ENCODE data around the gene NOSIP.

DNA sequence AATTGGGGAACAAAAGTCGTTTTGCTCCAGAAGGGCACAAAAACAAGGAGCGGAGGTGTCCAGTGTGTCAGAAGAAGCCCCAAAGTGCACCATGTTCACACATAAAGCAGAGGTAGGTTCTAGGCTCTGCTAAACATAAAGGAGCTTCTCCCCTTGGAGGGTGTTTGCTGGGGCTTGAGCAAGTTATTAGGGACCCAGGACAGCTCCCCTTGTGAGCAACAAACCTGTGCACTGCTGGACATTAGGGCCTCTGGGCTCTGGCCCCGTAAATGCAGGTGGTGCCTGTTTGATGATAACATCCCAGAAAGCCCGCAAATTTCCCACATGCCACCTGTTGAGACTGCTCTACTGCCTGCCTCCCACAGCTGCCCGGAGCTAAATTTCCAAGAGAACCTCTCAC is 41.7 kb downstream of the NOSIP start:
- no peak for TF ChIP-seq CTCF (conservative IDR thresholded peaks at IDR 0.05; ENCODE audit: low read depth, low read length)
- TF ChIP-seq, protein P1, sequence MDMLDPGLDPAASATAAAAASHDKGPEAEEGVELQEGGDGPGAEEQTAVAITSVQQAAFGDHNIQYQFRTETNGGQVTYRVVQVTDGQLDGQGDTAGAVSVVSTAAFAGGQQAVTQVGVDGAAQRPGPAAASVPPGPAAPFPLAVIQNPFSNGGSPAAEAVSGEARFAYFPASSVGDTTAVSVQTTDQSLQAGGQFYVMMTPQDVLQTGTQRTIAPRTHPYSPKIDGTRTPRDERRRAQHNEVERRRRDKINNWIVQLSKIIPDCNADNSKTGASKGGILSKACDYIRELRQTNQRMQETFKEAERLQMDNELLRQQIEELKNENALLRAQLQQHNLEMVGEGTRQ (IDR thresholded peaks at IDR 0.05; ENCODE audit: low read depth, low read length) = no peak
- TF ChIP-seq POLR2A (IDR thresholded peaks at IDR 0.05; ENCODE audit: low read depth, low read length) = no peak
- no peak for TF ChIP-seq ELK1 (IDR thresholded peaks at IDR 0.05; ENCODE audit: borderline replicate concordance, low read depth, low read length)
- TF ChIP-seq RAD21 (IDR thresholded peaks at IDR 0.05; ENCODE audit: low read length) = no peak
- no peak for TF ChIP-seq RFX5 (IDR thresholded peaks at IDR 0.05; ENCODE audit: low read depth, low read length)
- no peak for TF ChIP-seq FOS (IDR thresholded peaks at IDR 0.05; ENCODE audit: low read depth, low read length)
- no peak for TF ChIP-seq BHLHE40 (IDR thresholded peaks at IDR 0.05; ENCODE audit: low read depth, low read length)
- TF ChIP-seq MAZ (IDR thresholded peaks at IDR 0.05; ENCODE audit: borderline replicate concordance, low read depth, low read length) = no peak
- TF ChIP-seq SMC3 (IDR thresholded peaks at IDR 0.05; ENCODE audit: low read depth, low read length) = no peak
- no peak for TF ChIP-seq RCOR1 (IDR thresholded peaks at IDR 0.05; ENCODE audit: insufficient replicate concordance, low read length)
- no peak for TF ChIP-seq CEBPB (IDR thresholded peaks at IDR 0.05; ENCODE audit: low read depth, low read length)
- TF ChIP-seq MXI1 (IDR thresholded peaks at IDR 0.05; ENCODE audit: borderline replicate concordance, low read depth, low read length) = no peak
- no peak for TF ChIP-seq CHD1 (IDR thresholded peaks at IDR 0.05; ENCODE audit: low read depth, low read length)

All from IMR-90 (cell line).